ENCODE results near the gene MICA. TPM values are rescaled to one million over a fixed set of nuclear protein-coding genes. Genes with fewer than 3 reads are reported as not detected.
"Not testable (repeated sequence)": the region's sequence is repeated elsewhere in the genome, so short reads cannot be mapped to it uniquely, and the experiment has no call there.

Gene MICA
- total RNA-seq, 1 donor from 2014 or later, result 11.0 TPM

GRCh38 chr6:31383149-31383548, 20.2 kb upstream of the MICA start:
- peak; percentile 75 for ATAC-seq

- ATAC-seq, result no peak
Observed at GRCh38 chr6:31385041-31385440, 18.4 kb upstream of the MICA start.

GRCh38 chr6:31386099-31386498, 17.3 kb upstream of the MICA start:
- no peak for ATAC-seq

GRCh38 chr6:31386977-31387376, 16.4 kb upstream of the MICA start:
- ATAC-seq, result no peak

GRCh38 chr6:31388916-31389801, 14.2 kb upstream of the MICA start:
- peak; percentile 33 for ATAC-seq

GRCh38 chr6:31389802-31390132, 13.6 kb upstream of the MICA start:
- not testable (repeated sequence) for ATAC-seq

- ATAC-seq, result no peak
Observed at GRCh38 chr6:31393932-31394331, 9.5 kb upstream of the MICA start.

GRCh38 chr6:31394381-31394780, 9.0 kb upstream of the MICA start:
- ATAC-seq, result no peak

- no peak for ATAC-seq
Observed at GRCh38 chr6:31395832-31396231, 7.6 kb upstream of the MICA start.

- ATAC-seq, result peak; percentile 79
Observed at GRCh38 chr6:31396422-31397152, 6.8 kb upstream of the MICA start.

- not testable (repeated sequence) for ATAC-seq
Observed at GRCh38 chr6:31397153-31397499, 6.3 kb upstream of the MICA start.

- ATAC-seq, result no peak
Observed at GRCh38 chr6:31397901-31398525, 5.4 kb upstream of the MICA start.

GRCh38 chr6:31399589-31400466, 3.6 kb upstream of the MICA start:
- ATAC-seq, result peak; percentile 77

- peak; percentile 37 for ATAC-seq
Observed at GRCh38 chr6:31400467-31401289, 2.7 kb upstream of the MICA start.

- ATAC-seq, result peak; percentile 8
Observed at GRCh38 chr6:31401403-31401802, 2.0 kb upstream of the MICA start.

- ATAC-seq, result peak; percentile 8
Observed at GRCh38 chr6:31402324-31403282, 792 bp upstream of the MICA start.

GRCh38 chr6:31404061-31404364, 618 bp downstream of the MICA start:
- not testable (repeated sequence) for ATAC-seq

GRCh38 chr6:31405996-31406395, 2.6 kb downstream of the MICA start:
- ATAC-seq, result no peak

GRCh38 chr6:31407699-31408098, 4.3 kb downstream of the MICA start:
- ATAC-seq, result no peak

GRCh38 chr6:31412506-31412905, 9.1 kb downstream of the MICA start:
- no peak for ATAC-seq

Measured in esophagus mucosa (tissue), 1 donor.